ENCODE data around the gene POLR1E.
"Not testable (repeated sequence)": the region's sequence is repeated elsewhere in the genome, so short reads cannot be mapped to it uniquely, and the experiment has no call there.

The POLR1E gene

DNA sequence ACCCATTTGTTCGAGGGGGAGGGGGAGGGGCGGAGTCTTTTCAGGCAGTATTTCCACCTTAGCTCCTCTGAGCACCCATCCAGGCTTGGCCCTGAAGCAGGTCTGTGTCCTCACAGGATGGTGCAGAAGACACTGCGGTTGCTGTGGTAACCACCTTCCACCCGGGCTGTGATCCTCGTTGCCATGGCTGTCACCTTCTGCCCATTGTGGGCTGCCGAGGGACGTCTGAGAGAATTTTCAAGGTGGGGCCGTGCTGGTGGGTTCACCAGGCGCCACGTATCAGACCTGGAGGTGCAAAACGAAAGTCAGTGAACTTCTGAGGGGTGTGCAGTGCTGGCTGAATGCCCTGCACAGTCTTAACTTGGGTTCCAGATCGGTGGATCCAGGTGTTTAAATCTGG lies 26.7 kb downstream of the POLR1E start:
- TF ChIP-seq, protein P1, sequence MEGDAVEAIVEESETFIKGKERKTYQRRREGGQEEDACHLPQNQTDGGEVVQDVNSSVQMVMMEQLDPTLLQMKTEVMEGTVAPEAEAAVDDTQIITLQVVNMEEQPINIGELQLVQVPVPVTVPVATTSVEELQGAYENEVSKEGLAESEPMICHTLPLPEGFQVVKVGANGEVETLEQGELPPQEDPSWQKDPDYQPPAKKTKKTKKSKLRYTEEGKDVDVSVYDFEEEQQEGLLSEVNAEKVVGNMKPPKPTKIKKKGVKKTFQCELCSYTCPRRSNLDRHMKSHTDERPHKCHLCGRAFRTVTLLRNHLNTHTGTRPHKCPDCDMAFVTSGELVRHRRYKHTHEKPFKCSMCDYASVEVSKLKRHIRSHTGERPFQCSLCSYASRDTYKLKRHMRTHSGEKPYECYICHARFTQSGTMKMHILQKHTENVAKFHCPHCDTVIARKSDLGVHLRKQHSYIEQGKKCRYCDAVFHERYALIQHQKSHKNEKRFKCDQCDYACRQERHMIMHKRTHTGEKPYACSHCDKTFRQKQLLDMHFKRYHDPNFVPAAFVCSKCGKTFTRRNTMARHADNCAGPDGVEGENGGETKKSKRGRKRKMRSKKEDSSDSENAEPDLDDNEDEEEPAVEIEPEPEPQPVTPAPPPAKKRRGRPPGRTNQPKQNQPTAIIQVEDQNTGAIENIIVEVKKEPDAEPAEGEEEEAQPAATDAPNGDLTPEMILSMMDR (conservative IDR thresholded peaks at IDR 0.05; ENCODE audit: low read depth, low read length) = no peak
- DNase-seq (ENCODE audit: low read depth) = no peak
- H3K4me3 ChIP-seq (ENCODE audit: low read depth, low read length) = no peak overlapping the region

DNA sequence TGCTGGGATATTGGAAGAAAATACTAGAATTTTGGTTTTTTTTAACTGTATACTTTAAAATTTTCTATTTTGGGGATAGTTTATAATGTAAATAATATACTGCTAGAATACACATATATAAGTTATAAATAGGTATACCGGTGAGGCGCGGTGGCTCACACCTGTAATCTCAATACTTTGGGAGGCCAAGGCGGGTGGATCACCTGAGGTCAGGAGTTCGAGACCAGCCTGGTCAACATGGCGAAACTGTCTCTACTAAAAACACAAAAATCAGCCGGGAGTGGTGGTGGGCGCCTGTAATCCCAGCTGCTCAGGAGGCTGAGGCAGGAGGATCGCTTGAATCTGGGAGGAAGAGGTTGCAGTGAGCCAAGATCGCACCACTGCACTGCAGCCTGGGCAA lies 28.7 kb downstream of the POLR1E start:
- H3K4me3 ChIP-seq (ENCODE audit: low read depth, low read length); DNase-seq (ENCODE audit: low read depth): not testable (repeated sequence)

DNA sequence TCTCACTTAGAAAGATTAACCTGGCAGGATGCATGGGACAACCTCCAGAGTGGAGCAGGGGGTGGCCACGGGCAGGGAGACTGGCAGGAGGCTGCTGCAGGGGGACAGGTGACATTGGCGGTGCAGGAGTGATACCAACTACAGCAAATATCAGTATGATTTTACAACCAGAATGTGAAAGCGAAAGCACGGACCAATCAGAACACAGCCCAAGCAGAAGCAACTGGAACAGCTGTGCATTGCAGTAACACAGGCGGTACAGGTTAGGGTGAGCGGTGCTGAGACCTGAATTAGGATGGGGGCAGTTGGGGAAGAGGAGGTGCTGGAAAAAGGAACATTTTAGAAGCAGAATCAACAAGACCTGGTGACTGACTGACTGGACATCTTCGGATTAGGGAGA lies 29.3 kb downstream of the POLR1E start:
- H3K4me3 ChIP-seq (ENCODE audit: low read depth, low read length) = no peak overlapping the region
- TF ChIP-seq, protein P1 (conservative IDR thresholded peaks at IDR 0.05; ENCODE audit: low read depth, low read length) = no peak
- no peak for DNase-seq (ENCODE audit: low read depth)

DNA sequence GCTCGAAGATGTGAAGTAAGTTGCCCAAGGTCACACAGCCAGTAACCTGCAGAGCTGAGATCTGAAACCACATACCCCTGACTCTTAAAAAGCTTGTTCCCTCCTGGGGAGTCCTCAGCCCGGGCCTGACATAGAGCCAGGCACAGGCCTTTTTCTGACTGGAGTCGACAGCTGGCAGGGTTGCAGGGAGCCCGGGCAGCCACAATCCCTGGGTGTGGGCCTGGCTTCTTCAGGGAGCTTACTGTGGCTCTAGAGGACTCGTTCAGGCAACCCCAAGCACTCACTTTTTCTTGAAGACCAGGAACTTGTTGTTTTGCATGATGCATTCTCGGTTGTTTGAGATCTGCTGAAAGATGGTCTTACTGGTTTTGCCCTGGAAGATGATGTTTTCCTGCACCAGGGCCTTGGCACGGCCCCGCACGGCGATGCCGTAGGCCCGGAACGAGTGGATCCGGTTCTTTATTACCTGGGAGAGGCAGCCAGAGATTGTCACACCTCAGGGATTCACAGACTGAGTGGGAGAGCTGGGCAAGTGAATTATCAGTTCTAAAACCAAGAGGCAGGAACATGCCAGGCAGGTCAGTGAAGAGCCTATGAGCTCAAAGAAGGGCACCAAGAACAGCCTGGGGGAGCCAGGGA lies 30.0 kb downstream of the POLR1E start:
- no peak for DNase-seq (ENCODE audit: low read depth)
- TF ChIP-seq, protein P1 (conservative IDR thresholded peaks at IDR 0.05; ENCODE audit: low read depth, low read length) = no peak
- H3K4me3 ChIP-seq (ENCODE audit: low read depth, low read length) = no peak overlapping the region

DNA sequence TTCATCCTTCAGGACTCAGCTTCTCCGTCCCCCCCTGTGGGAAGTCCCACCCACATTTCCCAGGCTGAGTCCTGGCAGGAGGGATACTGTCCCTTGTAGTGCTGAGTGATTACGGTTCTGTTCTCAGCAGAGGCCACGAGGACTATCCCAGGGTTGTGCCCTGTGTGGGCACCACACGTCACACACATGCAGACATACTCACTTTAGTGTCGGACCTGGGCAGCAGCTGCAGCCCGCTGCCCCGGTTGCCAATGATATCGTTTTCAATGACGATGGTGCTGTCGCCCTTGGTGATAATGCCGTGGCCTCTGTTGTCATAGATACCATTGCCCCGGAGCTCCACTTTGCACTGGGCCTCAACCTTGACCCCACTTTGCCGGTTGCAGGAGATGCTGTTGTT lies 32.2 kb downstream of the POLR1E start:
- TF ChIP-seq, protein P1 (conservative IDR thresholded peaks at IDR 0.05; ENCODE audit: low read depth, low read length) = no peak
- DNase-seq (ENCODE audit: low read depth) = no peak

DNA sequence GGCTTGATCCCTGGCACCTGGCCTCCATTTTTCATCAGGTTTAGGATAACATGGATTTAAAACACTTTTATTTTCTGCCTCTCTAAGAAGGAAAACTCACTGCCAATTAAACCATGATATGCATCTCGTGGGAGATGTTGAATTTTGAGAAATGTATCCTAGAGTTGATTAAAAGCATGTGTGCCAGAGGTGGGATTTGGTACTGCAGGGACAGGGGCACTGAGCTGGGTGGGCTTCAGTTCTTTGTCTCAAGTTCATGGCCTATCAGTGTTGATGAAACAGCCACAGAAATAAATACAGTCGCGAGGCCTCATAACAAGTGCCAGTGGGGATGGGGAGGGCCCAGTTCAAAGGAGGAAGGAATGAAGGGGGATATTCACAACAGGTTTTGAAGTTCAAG lies 34.9 kb downstream of the POLR1E start:
- DNase-seq (ENCODE audit: low read depth) = no peak
- TF ChIP-seq, protein P1 (conservative IDR thresholded peaks at IDR 0.05; ENCODE audit: low read depth, low read length) = no peak
- H3K4me3 ChIP-seq (ENCODE audit: low read depth, low read length) = no peak overlapping the region

More for the DNA sequence above, 32.2 kb downstream of the POLR1E start:
- no peak overlapping the region for H3K4me3 ChIP-seq (ENCODE audit: low read depth, low read length)

DNA sequence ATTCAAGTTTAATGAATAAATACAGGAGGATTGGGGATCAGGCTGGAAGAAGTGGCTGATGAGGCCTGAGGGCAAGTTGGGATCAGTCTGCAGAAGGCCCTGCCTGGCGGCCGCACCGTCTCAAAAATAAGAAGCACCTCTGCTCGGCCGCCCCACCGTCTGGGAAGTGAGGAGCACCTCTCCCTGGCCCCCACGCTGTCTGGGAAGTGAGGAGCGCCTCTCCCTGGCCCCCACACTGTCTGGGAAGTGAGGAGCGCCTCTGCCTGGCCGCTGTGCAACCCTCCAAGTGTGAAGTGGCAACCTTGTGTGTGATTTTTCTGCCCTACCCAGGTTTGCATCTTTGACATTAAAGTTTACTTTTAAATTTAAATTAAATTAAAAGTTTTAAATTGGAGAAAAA lies 35.4 kb downstream of the POLR1E start:
- H3K4me3 ChIP-seq (ENCODE audit: low read depth, low read length) = no peak overlapping the region
- DNase-seq (ENCODE audit: low read depth) = no peak
- TF ChIP-seq, protein P1 (conservative IDR thresholded peaks at IDR 0.05; ENCODE audit: low read depth, low read length) = no peak
